Measurements from ENCODE around the gene ALOX15B.

ALOX15B gene

DNA sequence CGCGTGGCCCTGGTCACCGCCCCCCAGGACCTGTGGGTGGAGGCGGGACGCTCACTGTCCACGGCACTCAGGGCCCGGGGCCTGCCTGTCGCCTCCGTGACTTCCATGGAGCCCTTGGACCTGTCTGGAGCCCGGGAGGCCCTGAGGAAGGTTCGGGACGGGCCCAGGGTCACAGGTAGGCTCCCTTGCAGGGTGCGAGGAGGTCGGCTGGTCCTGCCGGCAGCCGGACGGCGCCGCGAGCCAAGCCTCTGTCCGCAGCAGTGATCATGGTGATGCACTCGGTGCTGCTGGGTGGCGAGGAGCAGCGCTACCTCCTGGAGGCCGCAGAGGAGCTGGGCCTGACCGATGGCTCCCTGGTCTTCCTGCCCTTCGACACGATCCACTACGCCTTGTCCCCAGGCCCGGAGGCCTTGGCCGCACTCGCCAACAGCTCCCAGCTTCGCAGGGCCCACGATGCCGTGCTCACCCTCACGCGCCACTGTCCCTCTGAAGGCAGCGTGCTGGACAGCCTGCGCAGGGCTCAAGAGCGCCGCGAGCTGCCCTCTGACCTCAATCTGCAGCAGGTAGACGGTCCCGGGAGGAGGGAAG, 35.2 kb upstream of the ALOX15B start:
- no peaks in the 10 kb centered on the region for H3K9me3 ChIP-seq (ENCODE audit: control insufficient read depth, low read depth, low read length)
- no peak overlapping the region for H3K27ac ChIP-seq (ENCODE audit: low read length)
- H3K27me3 ChIP-seq (ENCODE audit: control insufficient read depth, insufficient read depth, low read length) = no peaks in the 10 kb centered on the region
- H3K4me1 ChIP-seq (ENCODE audit: control insufficient read depth, low read depth, low read length) = no peaks in the 10 kb centered on the region
- H3K36me3 ChIP-seq (ENCODE audit: control insufficient read depth, low read depth, low read length) = no peaks in the 10 kb centered on the region
- no peak overlapping the region for H3K9ac ChIP-seq (ENCODE audit: low read length)
- no peak overlapping the region for H3K4me3 ChIP-seq (ENCODE audit: low read length)

DNA sequence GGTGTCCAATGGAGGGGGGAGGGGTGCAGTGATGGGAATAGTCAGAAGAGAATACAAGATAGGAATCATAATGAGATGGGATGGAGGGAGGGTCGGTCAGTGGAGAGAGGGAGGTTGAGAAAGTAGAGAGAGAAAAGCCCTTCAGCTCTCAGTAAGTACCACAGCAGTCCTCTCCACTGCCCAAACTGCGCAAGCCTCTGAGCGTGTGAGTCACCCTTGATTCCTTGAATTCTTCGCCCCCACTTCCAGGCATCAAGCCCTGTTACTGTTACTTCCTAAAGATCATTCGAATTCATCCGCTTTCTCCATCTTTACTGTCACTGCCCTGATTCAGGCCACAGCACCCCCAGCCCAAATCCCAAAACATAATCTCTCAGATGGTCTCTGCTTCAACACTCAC, 34.0 kb upstream of the ALOX15B start:
- no peaks in the 10 kb centered on the region for H3K9me3 ChIP-seq (ENCODE audit: control insufficient read depth, low read depth, low read length)
- no peaks in the 10 kb centered on the region for H3K4me1 ChIP-seq (ENCODE audit: control insufficient read depth, low read depth, low read length)
- no peak overlapping the region for H3K27ac ChIP-seq (ENCODE audit: low read length)
- H3K4me3 ChIP-seq (ENCODE audit: low read length) = no peak overlapping the region
- no peak overlapping the region for H3K9ac ChIP-seq (ENCODE audit: low read length)
- H3K27me3 ChIP-seq (ENCODE audit: control insufficient read depth, insufficient read depth, low read length) = no peaks in the 10 kb centered on the region
- H3K36me3 ChIP-seq (ENCODE audit: control insufficient read depth, low read depth, low read length) = no peaks in the 10 kb centered on the region

DNA sequence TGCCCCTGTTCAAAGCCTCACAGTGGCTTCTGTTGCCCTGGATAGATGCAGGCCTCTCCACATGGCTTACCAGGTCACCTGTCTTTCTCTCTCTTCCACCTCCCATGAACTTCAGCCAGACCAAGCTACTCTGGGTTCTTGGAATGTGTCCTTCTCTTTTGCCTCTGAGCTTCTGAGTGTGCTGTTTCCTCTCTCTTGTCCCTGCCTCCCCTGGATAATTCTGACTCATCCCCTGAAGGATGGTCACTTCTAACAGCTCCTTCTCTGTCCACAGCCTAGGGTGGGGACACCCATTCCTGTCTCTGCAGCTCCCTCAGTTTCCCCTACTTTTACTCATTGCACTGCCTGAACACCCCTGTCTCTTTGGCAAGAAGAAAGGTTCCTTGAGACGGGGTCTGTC, 33.5 kb upstream of the ALOX15B start:
- Histone ChIP-seq H3K9me3 (ENCODE audit: control insufficient read depth, low read depth, low read length) (no peaks in the 10 kb centered on the region), H3K4me3 (ENCODE audit: low read length) (no peak overlapping the region), H3K4me1 (ENCODE audit: control insufficient read depth, low read depth, low read length) (no peaks in the 10 kb centered on the region), H3K9ac (ENCODE audit: low read length) (no peak overlapping the region), H3K36me3 (ENCODE audit: control insufficient read depth, low read depth, low read length) (no peaks in the 10 kb centered on the region), H3K27ac (ENCODE audit: low read length) (no peak overlapping the region), H3K27me3 (ENCODE audit: control insufficient read depth, insufficient read depth, low read length) (no peaks in the 10 kb centered on the region)

DNA sequence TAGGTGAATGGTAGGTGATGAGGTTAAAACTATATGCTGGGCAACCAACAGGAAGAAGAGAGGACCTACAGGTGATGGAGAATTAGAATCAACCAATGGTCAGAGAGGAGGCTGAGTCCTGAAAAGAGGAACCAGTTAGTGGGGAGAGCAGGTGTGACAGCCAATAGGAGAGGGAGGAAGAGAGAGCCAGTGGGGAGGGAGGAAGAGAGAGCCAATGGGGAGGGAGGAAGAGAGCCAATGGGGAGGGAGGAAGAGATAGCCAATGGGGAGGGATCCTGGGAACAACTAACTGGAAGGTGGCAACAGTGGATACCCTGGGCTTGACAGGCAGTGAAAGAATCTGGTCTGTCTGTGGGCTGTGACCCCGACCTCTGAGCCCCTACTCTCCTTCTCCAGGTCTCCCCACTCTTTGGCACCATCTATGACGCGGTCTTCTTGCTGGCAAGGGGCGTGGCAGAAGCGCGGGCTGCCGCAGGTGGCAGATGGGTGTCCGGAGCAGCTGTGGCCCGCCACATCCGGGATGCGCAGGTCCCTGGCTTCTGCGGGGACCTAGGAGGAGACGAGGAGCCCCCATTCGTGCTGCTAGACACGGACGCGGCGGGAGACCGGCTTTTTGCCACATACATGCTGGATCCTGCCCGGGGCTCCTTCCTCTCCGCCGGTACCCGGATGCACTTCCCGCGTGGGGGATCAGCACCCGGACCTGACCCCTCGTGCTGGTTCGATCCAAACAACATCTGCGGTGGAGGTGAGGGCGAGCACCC, 32.7 kb upstream of the ALOX15B start:
- Histone ChIP-seq H3K4me1 (ENCODE audit: control insufficient read depth, low read depth, low read length) (no peaks in the 10 kb centered on the region), H3K27me3 (ENCODE audit: control insufficient read depth, insufficient read depth, low read length) (no peaks in the 10 kb centered on the region), H3K27ac (ENCODE audit: low read length) (no peak overlapping the region), H3K9me3 (ENCODE audit: control insufficient read depth, low read depth, low read length) (no peaks in the 10 kb centered on the region), H3K4me3 (ENCODE audit: low read length) (no peak overlapping the region), H3K36me3 (ENCODE audit: control insufficient read depth, low read depth, low read length) (no peaks in the 10 kb centered on the region), H3K9ac (ENCODE audit: low read length) (no peak overlapping the region)

DNA sequence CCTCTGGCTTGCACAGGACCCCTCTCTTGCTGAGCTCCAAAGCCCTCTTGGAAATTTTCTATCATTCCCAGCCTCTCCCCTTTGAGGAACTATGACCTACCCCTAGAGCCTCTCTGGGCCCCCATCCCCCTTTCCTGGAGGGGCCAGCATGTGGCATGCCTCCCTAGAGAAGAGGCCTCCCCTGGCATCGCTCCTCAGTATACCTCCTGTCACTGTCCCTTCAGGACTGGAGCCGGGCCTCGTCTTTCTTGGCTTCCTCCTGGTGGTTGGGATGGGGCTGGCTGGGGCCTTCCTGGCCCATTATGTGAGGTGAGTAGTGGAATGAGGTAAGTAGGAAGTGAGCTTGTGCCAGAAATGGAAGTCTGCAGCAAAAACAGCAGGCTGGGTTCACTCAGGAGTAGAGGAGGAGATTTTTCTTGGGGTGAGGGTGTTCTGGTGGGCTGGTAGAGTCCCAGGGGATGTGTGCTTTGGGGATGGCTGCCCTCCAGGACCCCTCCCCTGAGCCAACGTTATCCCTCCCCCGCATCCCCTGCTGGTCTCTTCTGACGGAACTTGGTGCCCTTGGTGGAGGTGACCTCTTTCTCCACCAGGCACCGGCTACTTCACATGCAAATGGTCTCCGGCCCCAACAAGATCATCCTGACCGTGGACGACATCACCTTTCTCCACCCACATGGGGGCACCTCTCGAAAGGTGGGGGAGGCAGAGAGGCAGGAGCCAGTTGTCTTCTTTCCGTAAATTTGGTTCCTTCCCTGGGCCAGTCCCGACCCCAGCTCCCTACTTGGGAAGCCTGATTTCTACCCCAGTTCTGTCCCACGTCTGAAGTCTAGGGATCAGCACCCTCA, 31.8 kb upstream of the ALOX15B start:
- Histone ChIP-seq H3K4me3 (ENCODE audit: low read length) (no peak overlapping the region), H3K9me3 (ENCODE audit: control insufficient read depth, low read depth, low read length) (no peaks in the 10 kb centered on the region), H3K27me3 (ENCODE audit: control insufficient read depth, insufficient read depth, low read length) (no peaks in the 10 kb centered on the region), H3K27ac (ENCODE audit: low read length) (no peak overlapping the region), H3K9ac (ENCODE audit: low read length) (no peak overlapping the region), H3K36me3 (ENCODE audit: control insufficient read depth, low read depth, low read length) (no peaks in the 10 kb centered on the region), H3K4me1 (ENCODE audit: control insufficient read depth, low read depth, low read length) (no peaks in the 10 kb centered on the region)

DNA sequence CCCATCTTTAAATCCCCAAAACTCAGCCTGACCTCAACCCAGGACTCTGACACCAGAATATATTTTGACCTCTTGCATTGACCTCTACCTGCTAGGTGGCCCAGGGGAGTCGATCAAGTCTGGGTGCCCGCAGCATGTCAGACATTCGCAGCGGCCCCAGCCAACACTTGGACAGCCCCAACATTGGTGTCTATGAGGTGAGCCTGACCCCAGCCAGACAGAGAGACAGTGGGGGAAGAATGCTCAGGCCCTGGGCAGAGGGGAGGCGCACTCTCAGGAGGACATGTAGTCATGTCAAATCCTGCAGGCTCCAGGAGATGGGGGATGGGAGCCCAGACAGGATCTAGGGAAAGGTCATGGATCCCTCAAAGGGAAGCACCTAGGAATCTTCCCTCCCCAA, 31.0 kb upstream of the ALOX15B start:
- Histone ChIP-seq H3K27me3 (ENCODE audit: control insufficient read depth, insufficient read depth, low read length) (no peaks in the 10 kb centered on the region), H3K4me3 (ENCODE audit: low read length) (no peak overlapping the region), H3K36me3 (ENCODE audit: control insufficient read depth, low read depth, low read length) (no peaks in the 10 kb centered on the region)

DNA sequence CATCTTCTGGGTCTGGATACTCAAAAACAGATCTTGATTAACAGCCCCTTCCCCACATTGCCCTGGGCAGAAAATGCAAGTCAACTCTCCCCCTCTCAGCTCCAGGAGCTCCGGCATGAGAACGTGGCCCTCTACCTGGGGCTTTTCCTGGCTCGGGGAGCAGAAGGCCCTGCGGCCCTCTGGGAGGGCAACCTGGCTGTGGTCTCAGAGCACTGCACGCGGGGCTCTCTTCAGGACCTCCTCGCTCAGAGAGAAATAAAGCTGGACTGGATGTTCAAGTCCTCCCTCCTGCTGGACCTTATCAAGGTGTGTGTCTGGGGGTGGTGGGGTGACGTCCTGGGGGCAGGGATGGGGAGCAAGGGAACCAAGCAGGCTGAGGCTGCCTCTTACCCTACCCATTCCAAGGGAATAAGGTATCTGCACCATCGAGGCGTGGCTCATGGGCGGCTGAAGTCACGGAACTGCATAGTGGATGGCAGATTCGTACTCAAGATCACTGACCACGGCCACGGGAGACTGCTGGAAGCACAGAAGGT, 26.7 kb upstream of the ALOX15B start:
- Histone ChIP-seq H3K9ac (ENCODE audit: low read length) (no peak overlapping the region), H3K27ac (ENCODE audit: low read length) (no peak overlapping the region), H3K27me3 (ENCODE audit: control insufficient read depth, insufficient read depth, low read length) (peaks cover 25% of the 10 kb centered on the region), H3K36me3 (ENCODE audit: control insufficient read depth, low read depth, low read length) (no peaks in the 10 kb centered on the region), H3K4me3 (ENCODE audit: low read length) (no peak overlapping the region), H3K4me1 (ENCODE audit: control insufficient read depth, low read depth, low read length) (no peaks in the 10 kb centered on the region), H3K9me3 (ENCODE audit: control insufficient read depth, low read depth, low read length) (no peaks in the 10 kb centered on the region)

More for the DNA sequence above, 31.0 kb upstream of the ALOX15B start:
- no peaks in the 10 kb centered on the region for H3K4me1 ChIP-seq (ENCODE audit: control insufficient read depth, low read depth, low read length)
- H3K9me3 ChIP-seq (ENCODE audit: control insufficient read depth, low read depth, low read length) = no peaks in the 10 kb centered on the region
- no peak overlapping the region for H3K27ac ChIP-seq (ENCODE audit: low read length)
- H3K9ac ChIP-seq (ENCODE audit: low read length) = no peak overlapping the region

DNA sequence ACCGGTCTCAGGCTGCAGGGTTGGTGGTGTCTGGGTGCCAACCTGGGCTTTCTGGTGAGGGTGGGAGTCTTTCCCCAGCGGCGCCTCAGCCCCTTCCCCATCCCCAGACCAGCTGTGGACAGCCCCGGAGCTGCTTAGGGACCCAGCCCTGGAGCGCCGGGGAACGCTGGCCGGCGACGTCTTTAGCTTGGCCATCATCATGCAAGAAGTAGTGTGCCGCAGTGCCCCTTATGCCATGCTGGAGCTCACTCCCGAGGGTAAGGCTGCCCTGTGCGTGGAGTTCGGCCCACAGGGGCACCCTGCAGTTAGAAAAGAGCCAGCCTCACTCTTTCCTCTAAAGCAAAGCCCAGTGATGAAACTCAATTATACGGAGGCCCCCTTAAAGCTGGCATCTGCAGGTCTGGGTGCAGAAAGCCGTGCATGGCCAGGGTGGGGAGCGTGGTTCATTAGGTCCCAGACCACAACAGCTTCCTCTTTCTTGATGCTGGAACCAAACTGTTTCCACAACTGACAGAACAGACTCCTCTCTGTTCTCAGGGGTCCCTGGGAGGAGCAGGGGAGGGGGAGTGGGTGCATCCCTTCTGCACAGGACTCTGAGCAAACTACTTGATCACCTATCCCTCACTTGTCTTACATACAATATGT, 25.7 kb upstream of the ALOX15B start:
- no peaks in the 10 kb centered on the region for H3K9me3 ChIP-seq (ENCODE audit: control insufficient read depth, low read depth, low read length)
- no peaks in the 10 kb centered on the region for H3K36me3 ChIP-seq (ENCODE audit: control insufficient read depth, low read depth, low read length)
- peaks cover 29% of the 10 kb centered on the region for H3K27me3 ChIP-seq (ENCODE audit: control insufficient read depth, insufficient read depth, low read length)
- H3K9ac ChIP-seq (ENCODE audit: low read length) = no peak overlapping the region
- no peak overlapping the region for H3K4me3 ChIP-seq (ENCODE audit: low read length)
- H3K27ac ChIP-seq (ENCODE audit: low read length) = no peak overlapping the region
- H3K4me1 ChIP-seq (ENCODE audit: control insufficient read depth, low read depth, low read length) = no peaks in the 10 kb centered on the region

DNA sequence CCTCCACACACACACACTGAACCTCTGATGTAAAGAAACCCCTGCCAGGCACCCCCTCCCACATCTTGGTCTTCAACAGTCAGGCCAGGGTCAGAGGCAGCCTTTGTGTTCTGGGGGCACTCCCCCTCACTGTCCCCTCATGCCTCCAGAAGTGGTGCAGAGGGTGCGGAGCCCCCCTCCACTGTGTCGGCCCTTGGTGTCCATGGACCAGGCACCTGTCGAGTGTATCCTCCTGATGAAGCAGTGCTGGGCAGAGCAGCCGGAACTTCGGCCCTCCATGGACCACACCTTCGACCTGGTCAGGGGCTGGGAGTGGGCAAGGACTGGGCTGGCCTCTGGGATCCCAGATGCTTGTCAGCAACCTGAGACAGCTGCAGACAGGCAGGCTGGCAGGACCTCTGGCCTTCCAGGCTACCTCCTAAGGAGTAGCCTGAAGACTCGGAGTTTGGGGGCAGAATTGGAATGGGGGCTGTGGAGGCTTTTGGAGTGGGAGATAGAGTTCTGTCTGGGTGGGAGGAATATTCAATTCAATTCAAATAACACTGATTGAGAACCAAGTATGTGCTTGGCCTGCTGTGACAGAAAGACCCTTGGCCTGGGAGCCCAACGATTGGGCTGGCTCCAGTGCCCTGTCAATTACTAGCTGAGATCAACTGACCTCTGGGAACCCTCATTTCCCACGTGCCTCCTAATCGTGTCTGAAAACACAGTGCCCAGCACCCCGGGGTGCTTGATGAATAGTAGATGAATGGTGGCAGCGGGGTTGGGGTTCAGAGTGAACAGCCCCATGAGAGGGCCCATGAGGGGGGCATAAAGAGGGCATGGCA, 24.9 kb upstream of the ALOX15B start:
- H3K27me3 ChIP-seq (ENCODE audit: control insufficient read depth, insufficient read depth, low read length) = peaks cover 29% of the 10 kb centered on the region
- no peak overlapping the region for H3K4me3 ChIP-seq (ENCODE audit: low read length)
- no peak overlapping the region for H3K9ac ChIP-seq (ENCODE audit: low read length)
- H3K9me3 ChIP-seq (ENCODE audit: control insufficient read depth, low read depth, low read length) = no peaks in the 10 kb centered on the region
- H3K36me3 ChIP-seq (ENCODE audit: control insufficient read depth, low read depth, low read length) = no peaks in the 10 kb centered on the region
- H3K4me1 ChIP-seq (ENCODE audit: control insufficient read depth, low read depth, low read length) = no peaks in the 10 kb centered on the region
- H3K27ac ChIP-seq (ENCODE audit: low read length) = no peak overlapping the region

DNA sequence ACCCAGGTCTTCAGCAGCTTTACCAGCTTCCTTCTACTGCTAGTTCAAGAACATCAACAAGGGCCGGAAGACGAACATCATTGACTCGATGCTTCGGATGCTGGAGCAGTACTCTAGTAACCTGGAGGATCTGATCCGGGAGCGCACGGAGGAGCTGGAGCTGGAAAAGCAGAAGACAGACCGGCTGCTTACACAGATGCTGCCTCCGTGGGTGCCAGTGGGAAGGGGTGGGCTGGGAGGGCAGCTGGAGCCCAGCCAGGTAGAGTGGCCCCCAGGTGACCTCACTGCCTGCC, 24.4 kb upstream of the ALOX15B start:
- Histone ChIP-seq H3K9ac (ENCODE audit: low read length) (no peak overlapping the region), H3K36me3 (ENCODE audit: control insufficient read depth, low read depth, low read length) (no peaks in the 10 kb centered on the region), H3K27me3 (ENCODE audit: control insufficient read depth, insufficient read depth, low read length) (peaks cover 29% of the 10 kb centered on the region), H3K4me3 (ENCODE audit: low read length) (no peak overlapping the region), H3K9me3 (ENCODE audit: control insufficient read depth, low read depth, low read length) (no peaks in the 10 kb centered on the region), H3K4me1 (ENCODE audit: control insufficient read depth, low read depth, low read length) (no peaks in the 10 kb centered on the region), H3K27ac (ENCODE audit: low read length) (no peak overlapping the region)
